ENCODE measurements around the gene TET1. TPM values are rescaled to one million over a fixed set of nuclear protein-coding genes. Genes with fewer than 3 reads are reported as not detected.

The TET1 gene
- polyA plus RNA-seq, 3 donors: 0.01 to 0.08 (median 0.06) TPM

- H3K9me3 ChIP-seq (replicated peaks in 1 of 2; ENCODE audit: control insufficient read depth in 1 of 2, insufficient read depth in 1 of 2, low read length in 2 of 2): no peaks in the 10 kb centered on the region
- no peaks in the 10 kb centered on the region for H3K36me3 ChIP-seq (replicated peaks in 1 of 2; ENCODE audit: control insufficient read depth in 1 of 2, insufficient read depth in 2 of 2, low read length in 2 of 2)
- no peak overlapping the region for H3K27ac ChIP-seq (ENCODE audit: low read depth in 1 of 2, low read length in 2 of 2)
- H4K20me1 ChIP-seq (ENCODE audit: insufficient read depth, low read length): no peaks in the 10 kb centered on the region
- no peaks in the 10 kb centered on the region for H3K4me1 ChIP-seq (ENCODE audit: control insufficient read depth in 1 of 2, insufficient read depth in 2 of 2, low read length in 2 of 2)
- H3K27me3 ChIP-seq (ENCODE audit: control insufficient read depth in 2 of 2, insufficient read depth in 2 of 2, low read length in 2 of 2): peaks cover 0 to 2% of the 10 kb centered on the region in 2 donors
- H3K4me3 Mint-ChIP-seq: no peak overlapping the region
- no peak overlapping the region for H3K27ac Mint-ChIP-seq
- intact Hi-C loops (cut with micrococcal nuclease): no loop called here
- H3K4me3 ChIP-seq (replicated peaks in 1 of 3; ENCODE audit: low read depth in 2 of 3, low read length in 3 of 3): no peak overlapping the region
- H3K79me2 ChIP-seq (ENCODE audit: insufficient read depth, low read length): no peaks in the 10 kb centered on the region
- H3K9ac ChIP-seq (ENCODE audit: insufficient read depth, low read length, poor library complexity, severe bottlenecking): no peak overlapping the region
- H3K27me3 Mint-ChIP-seq (ENCODE audit: low read depth in 3 of 3): peaks cover 5 to 18% (median 13%) of the 10 kb centered on the region in 3 donors
- WGBS (ENCODE audit: insufficient coverage): 75% methylated on average over 4 of the region's 5 CpGs
- H3K4me2 ChIP-seq (replicated peaks; ENCODE audit: extremely low read depth, low read length, poor library complexity, severe bottlenecking): no peak overlapping the region
- H3K4me1 Mint-ChIP-seq: no peaks in the 10 kb centered on the region
- TF ChIP-seq CTCF (IDR thresholded peaks at IDR 0.05): no peak
- H3K36me3 Mint-ChIP-seq: no peaks in the 10 kb centered on the region
- DNase-seq: no peak
- no peaks in the 10 kb centered on the region for H3K9me3 Mint-ChIP-seq
- no peak overlapping the region for H2AFZ ChIP-seq (ENCODE audit: insufficient read depth, low read depth, low read length, poor library complexity, severe bottlenecking)
These were observed 16.9 kb upstream of the TET1 start for GRCh38 chr10:68543004-68543918.

GRCh38 chr10:68550747-68551411 is 9.3 kb upstream of the TET1 start:
- Histone ChIP-seq H3K9ac (ENCODE audit: insufficient read depth, low read length, poor library complexity, severe bottlenecking) (no peak overlapping the region), H2AFZ (ENCODE audit: insufficient read depth, low read depth, low read length, poor library complexity, severe bottlenecking) (no peak overlapping the region), H3K27me3 (ENCODE audit: control insufficient read depth in 2 of 2, insufficient read depth in 2 of 2, low read length in 2 of 2) (no peaks in the 10 kb centered on the region), H3K4me1 (ENCODE audit: control insufficient read depth in 1 of 2, insufficient read depth in 2 of 2, low read length in 2 of 2) (no peaks in the 10 kb centered on the region), H3K27ac (ENCODE audit: low read depth in 1 of 2, low read length in 2 of 2) (no peak overlapping the region), H4K20me1 (ENCODE audit: insufficient read depth, low read length) (no peaks in the 10 kb centered on the region), H3K9me3 (replicated peaks in 1 of 2; ENCODE audit: control insufficient read depth in 1 of 2, insufficient read depth in 1 of 2, low read length in 2 of 2) (no peaks in the 10 kb centered on the region), H3K4me3 (replicated peaks in 1 of 3; ENCODE audit: low read depth in 2 of 3, low read length in 3 of 3) (no peak overlapping the region), H3K4me2 (replicated peaks; ENCODE audit: extremely low read depth, low read length, poor library complexity, severe bottlenecking) (no peak overlapping the region), H3K79me2 (ENCODE audit: insufficient read depth, low read length) (no peaks in the 10 kb centered on the region), H3K36me3 (replicated peaks in 1 of 2; ENCODE audit: control insufficient read depth in 1 of 2, insufficient read depth in 2 of 2, low read length in 2 of 2) (no peaks in the 10 kb centered on the region)
- no peaks in the 10 kb centered on the region for H3K36me3 Mint-ChIP-seq
- TF ChIP-seq CTCF (IDR thresholded peaks at IDR 0.05): peak; percentile 80
- H3K4me3 Mint-ChIP-seq: no peak overlapping the region
- H3K27me3 Mint-ChIP-seq (ENCODE audit: low read depth in 3 of 3): peaks cover 7 to 31% (median 17%) of the 10 kb centered on the region in 3 donors
- no peak overlapping the region for H3K27ac Mint-ChIP-seq
- H3K9me3 Mint-ChIP-seq: no peaks in the 10 kb centered on the region
- intact Hi-C loops (cut with micrococcal nuclease): no loop called here
- 82% methylated on average over 3 of the region's 5 CpGs for WGBS (ENCODE audit: insufficient coverage)
- DNase-seq: peak; percentile 24 to 46 (median 39)
- no peaks in the 10 kb centered on the region for H3K4me1 Mint-ChIP-seq

Data from CD14-positive monocyte (primary cell).